ENCODE data around the gene DDX28. TPM values are rescaled to one million over a fixed set of nuclear protein-coding genes. Genes with fewer than 3 reads are reported as not detected.

Gene DDX28
- total and polyA plus RNA-seq, 10 of the 15 experiments (the other 5 are each of a cell fraction or from before 2014, with no cell fraction given): 3.6 to 40.4 (median 20.0) TPM

GRCh38 chr16:68069511-68070248 is 46.6 kb upstream of the DDX28 start:
- Histone ChIP-seq H4K20me1 (ENCODE audit: control insufficient read depth, insufficient read depth) (no peaks in the 10 kb centered on the region), H3K79me2 (ENCODE audit: control insufficient read depth, insufficient read depth, low read length) (no peaks in the 10 kb centered on the region), H2AFZ (ENCODE audit: control insufficient read depth, low read depth, low read length) (no peak overlapping the region), H3K36me3 (ENCODE audit: control insufficient read depth in 2 of 2, insufficient read depth in 2 of 2, low read length in 1 of 2) (peaks cover 21 to 32% of the 10 kb centered on the region in 2 experiments; a peak in 3 of 4 replicates), H3K4me3 (no peak overlapping the region), H3K4me2 (ENCODE audit: control insufficient read depth, insufficient read depth) (no peak overlapping the region), H3K4me1 (ENCODE audit: control insufficient read depth, insufficient read depth, low read length) (peaks cover 30% of the 10 kb centered on the region), H3K27me3 (replicated peaks in 1 of 2; ENCODE audit: control insufficient read depth in 2 of 2, insufficient read depth in 2 of 2, low read length in 1 of 2) (no peaks in the 10 kb centered on the region), H3K27ac (ENCODE audit: control insufficient read depth, insufficient read depth) (peak overlapping the region; percentile 42), H3K9me3 (replicated peaks; ENCODE audit: control insufficient read depth, insufficient read depth, low read length) (no peaks in the 10 kb centered on the region), H3K9ac (ENCODE audit: control insufficient read depth, insufficient read depth, low read length) (no peak overlapping the region)
- 78% methylated on average over 7 of the region's 7 CpGs for WGBS (ENCODE audit: insufficient coverage, insufficient replicate concordance, low lambda C conversion rate, missing lambda C conversion rate)
- ATAC-seq (no peak), DNase-seq (ENCODE audit: low read depth, low spot score) (no peak), FAIRE-seq (no peak)
- intact Hi-C loops (cut with micrococcal nuclease; ENCODE audit: unreplicated experiment) (no loop called here), in situ Hi-C loops (cut with MboI) (no loop called here)
- POLR2A ChIA-PET: interaction anchor here (0.9 to 8.8 kb wide), 4 partner anchors 8 to 175 kb away, joined by 3 to 135 read pairs (median 4); partner anchors contain the start of genes NFATC3 and PLA2G15
- RAD21 ChIA-PET (ENCODE audit: unreplicated experiment): interaction anchor here (0.7 to 9.8 kb wide), 5 partner anchors 10 to 51 kb away, joined by 3 to 105 read pairs (median 3); partner anchors contain the start of gene NFATC3
- CTCF ChIA-PET: interaction anchor here (0.7 to 8.2 kb wide), 9 partner anchors 8 to 225 kb away, joined by 3 to 109 read pairs (median 3); partner anchors contain the start of gene NFATC3
- no peak for TF ChIP-seq STAT1 (conservative IDR thresholded peaks at IDR 0.05)
- no peak for TF ChIP-seq MAX (IDR thresholded peaks at IDR 0.05; ENCODE audit: low read depth, low read length)
- TF ChIP-seq HDGF (IDR thresholded peaks at IDR 0.05): no peak
- TF ChIP-seq CREB1 (IDR thresholded peaks at IDR 0.05; ENCODE audit: low read depth): 0 out of 2 replicates have a peak, but pooled peaks have one; percentile 18
- TF ChIP-seq EED (IDR thresholded peaks at IDR 0.05; ENCODE audit: low read depth): peak; percentile 37; the same call in 1 of the 2 replicates
- TF ChIP-seq ZBED1 (IDR thresholded peaks at IDR 0.05; ENCODE audit: borderline replicate concordance): no peak
- no peak for TF ChIP-seq HDAC6 (IDR thresholded peaks at IDR 0.05; ENCODE audit: unreplicated experiment)
- SMC1A ChIA-PET (ENCODE audit: uncharacterized antibody, unreplicated experiment): interaction anchor here (0.6 to 3.7 kb wide), 8 partner anchors 14 to 195 kb away, joined by 3 to 25 read pairs (median 4); partner anchors contain the start of genes NFATC3 and SLC7A6
- no TSS peak for BruUV-seq (replicated peaks)

All from GM12878 (cell line).